Activated naive CD4-positive, alpha-beta T cell treated with anti-CD3 and anti-CD28 coated beads for 36 hours (primary cell): ENCODE results near the gene CHD6. TPM values are rescaled to one million over a fixed set of nuclear protein-coding genes. Genes with fewer than 3 reads are reported as not detected.

Experiments
- CTCF ChIA-PET: fragments of 350-600 bp; sonication (Branson Sonifier 250); formaldehyde crosslinking; loops from one replicate; lab custom pipeline; 2021; ENCODE audit warnings: antibody characterized with exemption; lab: Charles Lee
- DNase-seq: peaks from one replicate; pipeline ENCODE4 v3.0.0-alpha.2; 2020
- H3K27ac Mint-ChIP-seq: one replicate; pipeline ENCODE4 v1.8.0; 2021; ENCODE audit warnings: mild to moderate bottlenecking, mixed read lengths
- H3K27me3 Mint-ChIP-seq: one replicate; pipeline ENCODE4 v1.8.0; 2021; ENCODE audit warnings: low read depth, mixed read lengths
- H3K36me3 Mint-ChIP-seq: one replicate; pipeline ENCODE4 v1.8.0; 2021; ENCODE audit warnings: low read depth, mixed read lengths
- H3K4me1 Mint-ChIP-seq: one replicate; pipeline ENCODE4 v1.8.0; 2021; ENCODE audit warnings: low read depth, mixed read lengths
- H3K4me3 Mint-ChIP-seq: one replicate; pipeline ENCODE4 v1.8.0; 2021; ENCODE audit warnings: mild to moderate bottlenecking, moderate library complexity, mixed read lengths
- H3K9me3 Mint-ChIP-seq: one replicate; pipeline ENCODE4 v1.8.0; 2021; ENCODE audit warnings: mixed read lengths
- intact Hi-C: fragments of 100-400 bp; cut with micrococcal nuclease; formaldehyde crosslinking; loops from one replicate; pipeline ENCODE4 v1.15.1; 2023
- total RNA-seq, 2 experiments: library from RNA; stranded (reverse); gene quantifications; one replicate each; pipeline ENCODE4 v1.2.3, GENCODE V29; 2021

Gene CHD6
- total RNA-seq, 2 experiments from 2014 or later: 30.1 to 31.8 TPM

DNA sequence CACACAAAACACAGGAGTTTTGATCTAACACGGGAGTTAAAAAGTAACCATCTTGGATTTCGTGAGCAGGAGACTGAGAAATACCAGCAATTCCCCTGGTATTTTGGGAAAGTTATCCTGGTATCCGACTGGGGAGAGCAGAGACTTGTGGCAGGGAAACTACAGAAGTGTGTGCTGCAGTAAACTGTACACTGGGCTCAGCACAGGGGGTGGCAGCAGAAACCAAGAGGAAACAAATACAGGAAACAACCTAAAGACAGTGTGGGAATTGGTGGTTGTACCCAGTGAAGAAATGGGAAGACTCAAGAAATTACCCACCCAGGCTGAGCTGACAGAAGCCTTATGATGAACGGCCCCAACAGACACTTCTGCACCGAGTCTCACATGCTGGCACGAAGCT is 109.8 kb downstream of the CHD6 start:
- CTCF ChIA-PET: no interaction called here
- Mint-ChIP-seq H3K27ac (no peak overlapping the region), H3K27me3 (no peaks in the 10 kb centered on the region), H3K36me3 (peaks cover 38% of the 10 kb centered on the region), H3K4me1 (peaks cover 10% of the 10 kb centered on the region), H3K9me3 (peaks cover 10% of the 10 kb centered on the region), H3K4me3 (no peak overlapping the region)
- intact Hi-C loops: no loop called here
- DNase-seq: no peak

DNA sequence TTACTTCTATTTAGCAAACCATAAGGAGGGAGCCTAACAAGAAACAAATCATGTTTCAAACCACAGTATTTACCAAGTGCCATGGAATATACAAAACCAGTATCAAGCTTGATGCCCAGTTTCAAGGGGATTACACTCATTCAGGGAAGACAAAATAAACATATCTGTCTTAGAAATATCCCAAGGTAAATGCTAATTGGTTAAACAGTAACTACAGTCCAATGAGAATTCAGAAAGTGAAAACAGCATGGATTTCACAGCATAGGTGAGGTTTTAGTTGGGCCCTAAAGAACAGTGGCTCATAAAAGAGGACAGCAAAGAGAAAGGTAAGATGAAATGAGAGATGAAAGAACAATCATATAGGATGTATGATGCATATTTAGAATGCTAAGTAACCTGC is 110.3 kb downstream of the CHD6 start:
- no peaks in the 10 kb centered on the region for H3K27me3 Mint-ChIP-seq
- DNase-seq: no peak
- H3K4me3 Mint-ChIP-seq: no peak overlapping the region
- intact Hi-C loops: no loop called here
- CTCF ChIA-PET: interaction anchor here (0.7 kb wide), 1 partner anchor 28 kb away, joined by 3 read pairs; no protein-coding TSS in a partner anchor
- peaks cover 38% of the 10 kb centered on the region for H3K36me3 Mint-ChIP-seq
- H3K9me3 Mint-ChIP-seq: peaks cover 10% of the 10 kb centered on the region
- H3K27ac Mint-ChIP-seq: no peak overlapping the region
- peaks cover 10% of the 10 kb centered on the region for H3K4me1 Mint-ChIP-seq

DNA sequence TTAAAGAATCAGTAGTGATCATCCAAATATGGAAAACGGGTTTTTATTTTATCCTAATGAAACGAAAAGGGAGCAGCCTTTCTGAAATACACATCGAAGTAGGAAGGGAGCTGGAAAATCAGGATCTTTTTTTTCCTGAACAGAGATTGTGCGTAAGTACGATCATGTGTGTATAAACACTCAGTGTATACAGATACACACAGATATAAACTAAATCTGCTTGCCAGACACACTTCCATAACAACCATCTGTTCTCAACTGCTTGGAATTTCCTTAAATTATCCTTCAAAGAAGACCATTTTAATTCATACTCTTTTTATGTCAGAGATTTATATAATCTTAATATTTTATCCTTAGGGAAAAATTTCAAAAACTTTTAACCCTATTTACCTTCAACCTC is 110.7 kb downstream of the CHD6 start:
- Mint-ChIP-seq H3K27ac (no peak overlapping the region), H3K36me3 (peaks cover 34% of the 10 kb centered on the region), H3K4me1 (peaks cover 7% of the 10 kb centered on the region), H3K27me3 (no peaks in the 10 kb centered on the region), H3K4me3 (no peak overlapping the region), H3K9me3 (peaks cover 10% of the 10 kb centered on the region)
- intact Hi-C loops: no loop called here
- DNase-seq: no peak
- CTCF ChIA-PET: interaction anchor here (0.7 kb wide), 1 partner anchor 29 kb away, joined by 3 read pairs; no protein-coding TSS in a partner anchor

DNA sequence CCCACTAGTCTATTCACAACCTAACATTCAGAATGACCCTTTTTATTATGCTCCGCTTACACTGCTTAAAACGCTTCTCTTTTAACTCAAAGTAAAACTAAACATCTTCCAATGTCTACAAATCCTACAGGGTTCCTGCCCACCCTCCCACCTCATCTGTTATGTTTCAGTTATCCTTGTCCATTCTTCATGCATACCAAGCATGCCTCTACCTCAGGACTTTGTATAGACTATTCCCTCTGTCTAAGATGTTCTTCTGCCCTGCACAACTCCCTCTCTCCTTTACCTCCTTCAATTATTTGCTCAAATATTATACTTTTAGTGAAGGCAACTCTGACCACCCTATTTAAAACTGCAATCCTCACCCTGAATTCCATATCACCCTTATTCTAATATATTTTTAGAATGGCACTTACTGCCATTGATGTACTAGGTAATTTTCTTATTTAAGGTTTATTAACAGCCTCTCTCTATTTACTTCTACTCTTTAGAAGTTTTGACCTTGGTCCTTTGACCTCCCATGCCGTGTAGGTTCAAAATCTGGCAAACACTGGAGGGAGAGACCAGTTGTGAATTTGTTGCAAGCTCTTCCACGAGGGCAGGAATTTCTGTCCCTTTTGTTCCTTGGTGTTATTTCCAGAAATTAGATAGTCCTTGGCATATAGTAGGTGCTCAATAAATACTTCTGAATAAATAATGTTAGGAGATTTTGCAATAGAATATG is 111.8 kb downstream of the CHD6 start:
- no peak overlapping the region for H3K4me3 Mint-ChIP-seq
- CTCF ChIA-PET: no interaction called here
- H3K27me3 Mint-ChIP-seq: no peaks in the 10 kb centered on the region
- no peak for DNase-seq
- intact Hi-C loops: no loop called here
- H3K4me1 Mint-ChIP-seq: peaks cover 7% of the 10 kb centered on the region
- peaks cover 26% of the 10 kb centered on the region for H3K36me3 Mint-ChIP-seq
- H3K27ac Mint-ChIP-seq: no peak overlapping the region
- peaks cover 10% of the 10 kb centered on the region for H3K9me3 Mint-ChIP-seq

DNA sequence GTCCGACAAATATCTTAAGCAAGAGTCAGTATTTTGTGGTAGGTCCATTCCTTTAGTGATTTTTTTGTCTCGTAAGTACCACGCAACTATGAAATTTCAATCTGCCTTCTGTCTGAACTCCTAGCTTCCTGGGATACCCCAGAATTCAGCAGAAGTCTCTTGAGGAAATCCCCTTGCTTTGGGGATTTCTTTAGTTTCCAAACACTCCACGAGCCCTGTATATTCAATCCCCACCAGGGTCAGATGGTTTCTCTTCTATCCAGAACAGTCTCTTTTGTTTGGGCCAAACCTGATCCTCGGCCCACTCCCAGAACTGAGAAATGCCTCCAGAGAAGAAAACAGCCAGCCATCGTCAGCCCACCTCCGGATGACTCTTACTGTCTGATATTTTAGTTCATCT is 113.0 kb downstream of the CHD6 start:
- CTCF ChIA-PET: interaction anchor here (0.5 to 0.6 kb wide), 2 partner anchors 168 to 195 kb away, joined by 3 to 4 read pairs; no protein-coding TSS in a partner anchor
- intact Hi-C loops: no loop called here
- peaks cover 10% of the 10 kb centered on the region for H3K9me3 Mint-ChIP-seq
- H3K4me1 Mint-ChIP-seq: peaks cover 7% of the 10 kb centered on the region
- no peak overlapping the region for H3K4me3 Mint-ChIP-seq
- no peak overlapping the region for H3K27ac Mint-ChIP-seq
- DNase-seq: no peak
- H3K27me3 Mint-ChIP-seq: no peaks in the 10 kb centered on the region
- peaks cover 24% of the 10 kb centered on the region for H3K36me3 Mint-ChIP-seq

DNA sequence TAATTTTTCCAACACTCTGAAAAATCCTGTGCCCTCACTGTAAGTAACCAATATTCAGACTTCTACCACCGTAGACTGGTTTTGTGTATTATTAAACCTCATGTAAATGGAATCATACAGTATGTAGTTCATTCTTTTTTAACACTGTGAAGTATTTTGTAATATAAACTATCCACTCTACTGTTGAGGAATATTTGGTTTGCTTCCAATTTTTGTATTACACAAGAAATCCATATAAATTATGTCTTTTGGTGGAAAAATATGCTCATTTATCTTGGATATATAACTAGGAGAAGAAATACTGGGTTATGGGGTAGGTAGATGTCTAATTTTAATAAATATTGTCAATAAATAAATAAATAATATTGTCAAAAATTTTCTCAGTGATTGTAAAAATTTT is 116.8 kb downstream of the CHD6 start:
- Mint-ChIP-seq H3K27ac (no peak overlapping the region), H3K4me3 (no peak overlapping the region), H3K27me3 (no peaks in the 10 kb centered on the region), H3K36me3 (peaks cover 19% of the 10 kb centered on the region), H3K9me3 (peaks cover 10% of the 10 kb centered on the region), H3K4me1 (peaks cover 2% of the 10 kb centered on the region)
- CTCF ChIA-PET: interaction anchor here (0.6 kb wide), 1 partner anchor 94 kb away, joined by 3 read pairs; no protein-coding TSS in a partner anchor
- no peak for DNase-seq
- intact Hi-C loops: no loop called here

DNA sequence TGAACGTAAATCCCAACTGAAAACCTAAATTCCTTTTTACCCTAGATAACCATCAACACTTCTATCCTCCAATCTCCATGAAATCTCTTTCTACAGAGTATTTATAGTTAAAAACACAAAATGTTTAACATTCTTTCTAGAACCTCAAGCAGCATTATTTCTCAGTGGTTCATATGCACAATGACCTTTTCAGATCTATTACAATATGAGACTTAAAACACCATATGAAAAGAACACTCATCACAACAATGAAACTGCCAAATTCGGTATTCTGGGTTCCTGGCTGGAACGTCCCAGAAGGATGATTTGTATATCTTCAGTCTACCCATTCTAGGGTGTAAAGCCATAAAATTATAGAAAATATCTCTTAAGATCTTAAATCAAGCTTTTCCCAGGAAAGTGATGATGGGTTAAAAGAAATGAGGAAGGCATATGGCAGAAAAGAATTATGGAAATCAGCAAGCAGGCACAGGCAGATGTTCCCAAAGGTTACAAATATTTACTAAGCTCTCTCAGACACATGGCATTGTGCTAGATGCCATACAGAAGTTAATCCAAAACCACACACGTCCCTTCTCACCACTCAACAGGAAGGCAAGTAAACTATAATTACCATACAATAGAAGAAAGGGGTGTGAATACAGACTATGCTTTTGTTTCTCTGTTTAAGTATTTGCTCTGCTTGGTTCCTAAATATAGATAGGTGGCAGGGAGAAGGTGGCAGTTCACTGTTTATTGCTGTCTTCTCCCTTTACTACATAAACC is 118.0 kb downstream of the CHD6 start:
- no peaks in the 10 kb centered on the region for H3K4me1 Mint-ChIP-seq
- no peaks in the 10 kb centered on the region for H3K27me3 Mint-ChIP-seq
- no peak for DNase-seq
- no peak overlapping the region for H3K27ac Mint-ChIP-seq
- peaks cover 11% of the 10 kb centered on the region for H3K36me3 Mint-ChIP-seq
- H3K4me3 Mint-ChIP-seq: no peak overlapping the region
- CTCF ChIA-PET: no interaction called here
- H3K9me3 Mint-ChIP-seq: peaks cover 3% of the 10 kb centered on the region
- intact Hi-C loops: no loop called here

DNA sequence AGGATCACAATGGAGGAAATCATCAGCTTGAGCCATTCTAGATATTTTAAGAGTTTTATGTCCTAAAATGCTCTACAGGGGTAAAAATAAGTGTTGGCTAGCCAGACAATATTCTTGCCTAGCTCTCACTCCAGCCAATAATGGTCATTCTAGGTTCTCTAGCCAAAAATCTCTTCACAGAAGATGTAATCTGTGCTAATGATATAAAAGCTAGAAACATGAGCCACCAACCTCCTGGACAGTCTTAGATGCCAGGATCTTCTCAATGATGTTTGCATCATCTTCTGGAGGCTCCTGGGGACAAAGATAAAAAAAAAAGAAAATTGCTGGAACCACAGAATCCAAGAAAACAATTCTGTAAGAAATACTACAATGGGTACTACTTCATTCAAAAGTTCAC is 119.1 kb downstream of the CHD6 start:
- Mint-ChIP-seq H3K9me3 (no peaks in the 10 kb centered on the region), H3K27ac (no peak overlapping the region), H3K36me3 (peaks cover 7% of the 10 kb centered on the region), H3K4me3 (no peak overlapping the region), H3K27me3 (no peaks in the 10 kb centered on the region), H3K4me1 (no peaks in the 10 kb centered on the region)
- CTCF ChIA-PET: no interaction called here
- DNase-seq: no peak
- intact Hi-C loops: no loop called here

DNA sequence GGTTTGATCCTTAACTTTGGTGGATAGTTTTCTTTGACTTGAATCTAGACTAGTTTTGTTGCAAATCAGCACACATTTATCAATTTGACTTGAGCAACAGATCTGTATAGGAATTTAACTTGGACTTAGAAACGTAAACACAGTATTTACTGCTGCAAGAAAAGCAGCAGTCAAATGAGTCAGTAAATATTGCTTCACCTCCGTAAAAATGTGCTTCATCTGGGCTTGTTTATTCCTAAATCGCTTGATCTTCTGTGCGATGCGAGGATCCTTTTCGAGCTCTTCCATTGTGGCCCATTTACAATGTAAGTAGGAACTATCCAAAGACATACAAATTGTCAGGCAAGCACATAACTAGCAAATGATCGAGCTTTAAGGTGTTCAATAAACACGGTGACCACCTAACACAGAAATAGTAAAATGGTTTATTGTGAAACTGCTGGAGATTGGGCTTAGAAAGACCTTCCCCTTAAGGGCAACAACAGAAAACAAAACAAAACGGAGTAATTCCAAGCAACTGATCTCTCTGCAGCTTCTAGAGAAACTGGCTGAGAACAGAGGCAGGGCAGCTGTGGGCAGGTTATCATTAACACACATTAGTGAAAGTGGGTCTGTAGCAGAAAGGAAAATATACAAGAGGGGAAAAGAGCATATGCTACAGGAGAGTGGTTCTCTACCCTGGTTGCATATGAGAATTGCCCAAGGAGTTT is 120.8 kb downstream of the CHD6 start:
- Mint-ChIP-seq H3K4me3 (no peak overlapping the region), H3K27ac (no peak overlapping the region), H3K4me1 (no peaks in the 10 kb centered on the region), H3K9me3 (no peaks in the 10 kb centered on the region), H3K36me3 (peaks cover 12% of the 10 kb centered on the region), H3K27me3 (no peaks in the 10 kb centered on the region)
- CTCF ChIA-PET: interaction anchor here (0.8 to 1.2 kb wide), 2 partner anchors 14 to 200 kb away, joined by 3 read pairs; no protein-coding TSS in a partner anchor
- intact Hi-C loops: no loop called here
- no peak for DNase-seq

DNA sequence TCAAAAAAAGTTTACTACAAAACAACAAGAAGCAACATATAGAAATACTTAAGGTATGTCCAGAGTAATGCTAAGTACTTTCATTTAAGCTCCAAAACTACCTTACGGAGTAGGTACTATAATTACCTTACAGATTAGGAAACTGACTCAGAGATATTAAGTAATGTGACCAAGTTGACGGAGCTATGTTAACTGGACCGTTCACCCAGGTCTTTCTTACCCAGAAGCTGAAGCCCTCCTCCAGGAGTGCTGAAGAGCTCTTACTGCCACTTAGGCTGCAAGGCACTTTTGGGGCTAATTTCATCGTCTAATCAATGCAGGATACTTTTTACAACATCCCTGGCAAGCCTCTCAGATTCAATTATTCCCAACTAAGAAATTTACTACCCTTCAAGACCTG is 123.7 kb downstream of the CHD6 start:
- Mint-ChIP-seq H3K4me3 (no peak overlapping the region), H3K36me3 (peaks cover 19% of the 10 kb centered on the region), H3K9me3 (no peaks in the 10 kb centered on the region), H3K27ac (no peak overlapping the region), H3K27me3 (no peaks in the 10 kb centered on the region), H3K4me1 (no peaks in the 10 kb centered on the region)
- CTCF ChIA-PET: no interaction called here
- intact Hi-C loops: no loop called here
- DNase-seq: no peak

DNA sequence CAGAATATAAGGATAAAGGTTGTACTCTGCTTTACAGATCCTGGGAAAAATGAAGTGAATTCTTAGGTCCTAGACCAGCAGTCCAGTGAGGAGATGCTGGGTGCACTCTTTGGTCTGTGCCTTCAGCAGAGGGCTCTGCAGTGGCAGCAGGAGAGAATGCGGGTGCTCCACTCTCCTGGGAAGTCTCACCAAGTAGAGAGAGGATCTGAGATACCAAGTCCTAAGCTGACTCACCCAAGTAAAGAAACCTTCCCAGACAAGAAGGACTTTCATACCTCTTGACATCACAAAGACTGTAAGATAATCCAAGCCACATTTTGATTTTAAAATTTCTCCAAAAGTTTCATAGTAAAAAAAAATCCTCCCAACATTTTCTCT is 134.6 kb downstream of the CHD6 start:
- H3K4me3 Mint-ChIP-seq: no peak overlapping the region
- intact Hi-C loops: loop anchor here (10.0 kb wide), 1 partner anchor 211 kb away; no protein-coding TSS in a partner anchor
- H3K4me1 Mint-ChIP-seq: peaks cover 21% of the 10 kb centered on the region
- H3K27ac Mint-ChIP-seq: no peak overlapping the region
- no peaks in the 10 kb centered on the region for H3K27me3 Mint-ChIP-seq
- CTCF ChIA-PET: interaction anchor here (1.3 kb wide), 1 partner anchor 14 kb away, joined by 3 read pairs; no protein-coding TSS in a partner anchor
- DNase-seq: no peak
- peaks cover 21% of the 10 kb centered on the region for H3K36me3 Mint-ChIP-seq
- H3K9me3 Mint-ChIP-seq: peaks cover 4% of the 10 kb centered on the region
